ENCODE data around the gene TNFRSF1A. TPM values are rescaled to one million over a fixed set of nuclear protein-coding genes. Genes with fewer than 3 reads are reported as not detected.

TNFRSF1A gene
- total RNA-seq, 4 donors from 2014 or later = 196 to 437 (median 306) TPM

GRCh38 chr12:6327229-6328041, 14.4 kb downstream of the TNFRSF1A start:
- Histone ChIP-seq H3K27me3 (no peaks in the 10 kb centered on the region), H3K4me1 (peaks cover 0 to 100% (median 61%) of the 10 kb centered on the region in 4 donors), H3K4me3 (no peak overlapping the region), H3K27ac (peak overlapping the region; percentile 23 to 99 (median 82)), H3K9me3 (no peaks in the 10 kb centered on the region), H3K36me3 (peaks cover 5 to 53% (median 24%) of the 10 kb centered on the region in 3 donors)
- 47 to 51% methylated on average over 32 to 33 of the region's 33 CpGs for WGBS, 2 donors
- no peak for DNase-seq (ENCODE audit: low spot score in 2 of 2)
- no peak for TF ChIP-seq POLR2A (IDR thresholded peaks at IDR 0.05)
- TF ChIP-seq EP300 (IDR thresholded peaks at IDR 0.05) = peak in 1 of 2 donors; percentile 36

GRCh38 chr12:6326316-6327228, 15.3 kb downstream of the TNFRSF1A start:
- DNase-seq (ENCODE audit: low spot score in 2 of 2) = no peak
- no peaks in the 10 kb centered on the region for H3K27me3 ChIP-seq
- TF ChIP-seq EP300 (IDR thresholded peaks at IDR 0.05) = peak in 1 of 2 donors; percentile 41
- TF ChIP-seq, protein P1, sequence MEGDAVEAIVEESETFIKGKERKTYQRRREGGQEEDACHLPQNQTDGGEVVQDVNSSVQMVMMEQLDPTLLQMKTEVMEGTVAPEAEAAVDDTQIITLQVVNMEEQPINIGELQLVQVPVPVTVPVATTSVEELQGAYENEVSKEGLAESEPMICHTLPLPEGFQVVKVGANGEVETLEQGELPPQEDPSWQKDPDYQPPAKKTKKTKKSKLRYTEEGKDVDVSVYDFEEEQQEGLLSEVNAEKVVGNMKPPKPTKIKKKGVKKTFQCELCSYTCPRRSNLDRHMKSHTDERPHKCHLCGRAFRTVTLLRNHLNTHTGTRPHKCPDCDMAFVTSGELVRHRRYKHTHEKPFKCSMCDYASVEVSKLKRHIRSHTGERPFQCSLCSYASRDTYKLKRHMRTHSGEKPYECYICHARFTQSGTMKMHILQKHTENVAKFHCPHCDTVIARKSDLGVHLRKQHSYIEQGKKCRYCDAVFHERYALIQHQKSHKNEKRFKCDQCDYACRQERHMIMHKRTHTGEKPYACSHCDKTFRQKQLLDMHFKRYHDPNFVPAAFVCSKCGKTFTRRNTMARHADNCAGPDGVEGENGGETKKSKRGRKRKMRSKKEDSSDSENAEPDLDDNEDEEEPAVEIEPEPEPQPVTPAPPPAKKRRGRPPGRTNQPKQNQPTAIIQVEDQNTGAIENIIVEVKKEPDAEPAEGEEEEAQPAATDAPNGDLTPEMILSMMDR (IDR thresholded peaks at IDR 0.05) = peak; percentile 47 to 74 (median 52)
- TF ChIP-seq POLR2A (IDR thresholded peaks at IDR 0.05) = no peak
- peaks cover 5 to 44% (median 24%) of the 10 kb centered on the region in 3 donors for H3K36me3 ChIP-seq
- peaks cover 0 to 99% (median 56%) of the 10 kb centered on the region in 4 donors for H3K4me1 ChIP-seq
- 38 to 53% methylated on average over 21 of the region's 21 CpGs for WGBS, 2 donors
- no peak overlapping the region for H3K4me3 ChIP-seq
- H3K9me3 ChIP-seq = no peaks in the 10 kb centered on the region
- H3K27ac ChIP-seq = peak overlapping the region in 3 of 4 donors; percentile 64 to 99 (median 99)

GRCh38 chr12:6324936-6325750, 16.7 kb downstream of the TNFRSF1A start:
- Histone ChIP-seq H3K27ac (peak overlapping the region; percentile 10 to 99 (median 84)), H3K27me3 (no peaks in the 10 kb centered on the region), H3K36me3 (peaks cover 5 to 30% (median 18%) of the 10 kb centered on the region in 3 donors), H3K9me3 (no peaks in the 10 kb centered on the region), H3K4me3 (no peak overlapping the region), H3K4me1 (peaks cover 0 to 85% (median 44%) of the 10 kb centered on the region in 4 donors)
- WGBS, 2 donors = 78 to 82% methylated on average over 6 of the region's 6 CpGs
- TF ChIP-seq, protein P1 (IDR thresholded peaks at IDR 0.05) = no peak
- TF ChIP-seq EP300 (IDR thresholded peaks at IDR 0.05) = no peak
- no peak for TF ChIP-seq POLR2A (IDR thresholded peaks at IDR 0.05)
- DNase-seq (ENCODE audit: low spot score in 2 of 2) = no peak

GRCh38 chr12:6323995-6324711, 17.7 kb downstream of the TNFRSF1A start:
- TF ChIP-seq EP300 (IDR thresholded peaks at IDR 0.05) (no peak), POLR2A (IDR thresholded peaks at IDR 0.05) (no peak)
- TF ChIP-seq, protein P1 (IDR thresholded peaks at IDR 0.05) = no peak
- peaks cover 2 to 20% (median 9%) of the 10 kb centered on the region in 3 donors for H3K36me3 ChIP-seq
- peak overlapping the region; percentile 19 to 99 (median 70) for H3K27ac ChIP-seq
- 27 to 32% methylated on average over 19 of the region's 19 CpGs for WGBS, 2 donors
- H3K9me3 ChIP-seq = no peaks in the 10 kb centered on the region
- H3K4me1 ChIP-seq = peaks cover 0 to 75% (median 39%) of the 10 kb centered on the region in 4 donors
- no peak for DNase-seq (ENCODE audit: low spot score in 2 of 2)
- no peaks in the 10 kb centered on the region for H3K27me3 ChIP-seq
- peak overlapping the region in 2 of 4 donors; percentile 1 to 28 for H3K4me3 ChIP-seq

Measured in tibial nerve (tissue), 4 donors.